HEK293T (cell line): ENCODE data around the gene PTPRM.

Experiments
- BHLHE40 ChIP-seq: fragments of 450-650 bp; IDR thresholded peaks from 2 replicates; pipeline ENCODE4 v1.6.1; 2016; ENCODE audit warnings: mild to moderate bottlenecking, moderate library complexity, borderline replicate concordance
- FOXA1 ChIP-seq: fragments of 450-650 bp; IDR thresholded peaks from 2 replicates; pipeline ENCODE4 v1.6.1; 2016; ENCODE audit warnings: mild to moderate bottlenecking
- FOXK2 ChIP-seq: fragments of 450-650 bp; IDR thresholded peaks from 2 replicates; pipeline ENCODE4 v1.6.1; 2016; ENCODE audit warnings: mild to moderate bottlenecking
- FOXM1 ChIP-seq: fragments of 450-650 bp; IDR thresholded peaks from 2 replicates; pipeline ENCODE4 v1.6.1; 2017; ENCODE audit warnings: mild to moderate bottlenecking, borderline replicate concordance
- PKNOX1 ChIP-seq: fragments of 450-650 bp; IDR thresholded peaks from 2 replicates; pipeline ENCODE4 v1.6.1; 2016
- SP1 ChIP-seq: fragments of 450-650 bp; IDR thresholded peaks from 2 replicates; pipeline ENCODE4 v1.6.1; 2017
- SUZ12 ChIP-seq: fragments of 450-650 bp; IDR thresholded peaks from 2 replicates; pipeline ENCODE4 v1.6.1; 2016; ENCODE audit warnings: mild to moderate bottlenecking
- TARDBP ChIP-seq: fragments of 450-650 bp; IDR thresholded peaks from 2 replicates; pipeline ENCODE4 v1.6.1; 2016
- ZNF384 ChIP-seq: fragments of 450-650 bp; IDR thresholded peaks from 2 replicates; pipeline ENCODE4 v1.6.1; 2016

- TF ChIP-seq PKNOX1 (no peak), TARDBP (no peak), FOXA1 (no peak), FOXM1 (no peak), ZNF384 (no peak), FOXK2 (no peak), BHLHE40 (no peak), SUZ12 (no peak), SP1 (no peak)
Measured at GRCh38 chr18:7642331-7642890, 75.3 kb downstream of the PTPRM start.
